Dendritic cell treated with granulocyte-macrophage colony-stimulating factor and Interleukin-4, amounts not matched to agents 40 ng/mL and 50 ng/mL, for 4 days (primary cell): Measurements from ENCODE around the gene PYGM.

Experiments
- H3K27ac Mint-ChIP-seq: one replicate; pipeline ENCODE4 v1.8.0; 2022; ENCODE audit warnings: mild to moderate bottlenecking, mixed read lengths
- H3K27me3 Mint-ChIP-seq: one replicate; pipeline ENCODE4 v1.8.0; 2022; ENCODE audit warnings: mild to moderate bottlenecking, mixed read lengths
- H3K36me3 Mint-ChIP-seq: one replicate; pipeline ENCODE4 v1.8.0; 2022; ENCODE audit warnings: low read depth, mixed read lengths
- H3K4me1 Mint-ChIP-seq: one replicate; pipeline ENCODE4 v1.8.0; 2022; ENCODE audit warnings: low read depth, mixed read lengths
- H3K4me3 Mint-ChIP-seq: one replicate; pipeline ENCODE4 v1.8.0; 2022; ENCODE audit warnings: mild to moderate bottlenecking, moderate library complexity, mixed read lengths
- H3K9me3 Mint-ChIP-seq: one replicate; pipeline ENCODE4 v1.8.0; 2022; ENCODE audit warnings: mixed read lengths
- intact Hi-C: fragments of 100-400 bp; cut with micrococcal nuclease; formaldehyde crosslinking; loops from one replicate; pipeline ENCODE4 v1.15.0; 2022

PYGM gene

DNA sequence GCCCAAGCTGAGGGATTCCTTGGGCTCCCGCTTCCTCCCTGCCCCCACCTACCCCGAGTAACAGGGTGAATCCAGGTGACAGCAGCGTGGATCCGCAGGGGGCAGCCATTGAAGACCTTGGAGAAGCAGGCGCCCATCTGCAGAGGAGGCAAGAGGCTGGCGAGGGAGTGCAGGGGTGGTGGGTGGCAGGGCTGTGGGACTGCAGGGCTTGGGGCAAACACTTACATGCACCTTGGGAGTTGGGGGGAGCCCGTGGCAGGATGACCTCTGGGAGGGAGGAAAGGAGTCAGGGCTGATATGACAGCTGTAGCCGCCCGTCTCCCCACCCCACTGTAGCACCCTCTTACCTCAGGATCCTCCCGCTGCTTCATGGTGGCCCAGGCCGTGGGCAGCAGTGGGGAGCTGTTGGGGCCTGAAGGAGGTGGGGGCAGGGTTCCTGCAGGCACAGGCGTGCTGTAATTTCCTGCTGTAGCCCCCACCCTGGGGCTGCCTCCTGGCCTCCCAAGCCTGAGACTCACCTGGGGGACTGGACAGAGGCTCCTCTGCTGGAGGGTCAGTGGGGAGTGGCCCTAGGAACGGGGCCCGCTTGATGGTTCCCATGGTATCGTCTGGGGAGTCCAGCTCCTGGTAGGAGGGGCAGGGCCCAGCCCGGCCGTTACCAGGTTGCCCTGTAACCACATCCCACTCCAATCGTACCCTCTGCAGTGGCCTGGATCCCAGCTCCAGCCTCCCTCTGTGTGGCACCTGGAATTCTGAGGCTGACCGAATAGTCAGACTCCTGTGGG lies 37.2 kb upstream of the PYGM start:
- Mint-ChIP-seq H3K4me1 (peaks cover 27% of the 10 kb centered on the region), H3K4me3 (no peak overlapping the region), H3K27ac (no peak overlapping the region), H3K27me3 (no peaks in the 10 kb centered on the region), H3K9me3 (no peaks in the 10 kb centered on the region), H3K36me3 (peaks cover 50% of the 10 kb centered on the region)
- intact Hi-C loops = no loop called here

DNA sequence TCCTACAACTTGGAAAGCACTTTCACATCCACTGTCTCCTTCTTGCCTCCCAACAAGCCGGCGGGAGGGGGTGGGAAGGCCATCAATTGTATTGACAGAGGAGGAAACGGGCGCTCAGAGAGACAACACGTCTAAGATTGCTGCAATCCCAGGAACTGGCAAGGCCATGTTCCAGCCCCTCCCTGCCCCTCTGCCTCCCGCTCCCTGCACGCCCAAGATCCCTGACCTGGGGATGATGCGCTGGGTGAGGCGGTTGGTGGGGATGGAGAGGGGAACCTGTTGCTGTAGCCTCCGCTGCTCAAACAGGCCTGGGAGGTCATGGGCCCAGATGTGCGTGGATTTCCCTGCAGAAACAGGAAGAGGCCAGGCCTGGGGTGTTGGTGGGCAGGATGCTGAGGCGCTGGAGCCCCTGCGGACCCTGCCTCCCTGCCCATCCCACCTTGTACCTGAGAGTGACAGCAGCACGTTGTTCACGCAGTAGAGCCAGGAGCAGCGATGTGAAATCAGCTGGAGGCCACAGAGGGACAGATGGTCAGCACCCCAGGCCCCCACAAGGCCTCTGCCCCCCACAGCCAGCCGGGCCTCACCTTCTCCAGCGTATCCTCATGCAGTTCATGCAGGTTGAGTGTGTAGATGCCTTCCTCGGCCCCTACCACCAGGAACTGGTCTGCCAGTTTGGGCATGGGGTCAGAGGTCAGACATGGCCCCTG lies 36.4 kb upstream of the PYGM start:
- Mint-ChIP-seq H3K9me3 (no peaks in the 10 kb centered on the region), H3K27ac (no peak overlapping the region), H3K4me1 (peaks cover 20% of the 10 kb centered on the region), H3K36me3 (peaks cover 57% of the 10 kb centered on the region), H3K27me3 (no peaks in the 10 kb centered on the region), H3K4me3 (no peak overlapping the region)
- intact Hi-C loops = no loop called here

DNA sequence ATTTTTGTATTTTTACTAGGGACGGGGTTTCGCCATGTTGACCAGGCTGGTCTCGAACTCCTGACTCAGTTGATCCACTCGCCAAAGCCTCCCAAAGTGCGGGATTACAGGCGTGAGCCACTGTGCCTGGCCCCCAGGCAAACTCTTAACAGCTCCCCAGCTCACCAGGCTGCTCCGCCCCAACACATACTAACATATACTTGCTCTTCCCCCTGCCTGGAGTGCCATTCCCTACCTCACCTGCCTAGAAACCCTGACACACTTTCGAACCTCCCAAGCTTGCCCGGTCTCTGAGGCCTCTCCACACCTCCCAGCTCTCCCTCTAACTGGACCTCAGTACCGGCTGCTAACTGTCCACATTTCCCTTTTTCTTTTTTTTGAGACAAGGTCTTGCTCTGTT lies 34.8 kb upstream of the PYGM start:
- H3K4me1 Mint-ChIP-seq = peaks cover 16% of the 10 kb centered on the region
- H3K27ac Mint-ChIP-seq = no peak overlapping the region

DNA sequence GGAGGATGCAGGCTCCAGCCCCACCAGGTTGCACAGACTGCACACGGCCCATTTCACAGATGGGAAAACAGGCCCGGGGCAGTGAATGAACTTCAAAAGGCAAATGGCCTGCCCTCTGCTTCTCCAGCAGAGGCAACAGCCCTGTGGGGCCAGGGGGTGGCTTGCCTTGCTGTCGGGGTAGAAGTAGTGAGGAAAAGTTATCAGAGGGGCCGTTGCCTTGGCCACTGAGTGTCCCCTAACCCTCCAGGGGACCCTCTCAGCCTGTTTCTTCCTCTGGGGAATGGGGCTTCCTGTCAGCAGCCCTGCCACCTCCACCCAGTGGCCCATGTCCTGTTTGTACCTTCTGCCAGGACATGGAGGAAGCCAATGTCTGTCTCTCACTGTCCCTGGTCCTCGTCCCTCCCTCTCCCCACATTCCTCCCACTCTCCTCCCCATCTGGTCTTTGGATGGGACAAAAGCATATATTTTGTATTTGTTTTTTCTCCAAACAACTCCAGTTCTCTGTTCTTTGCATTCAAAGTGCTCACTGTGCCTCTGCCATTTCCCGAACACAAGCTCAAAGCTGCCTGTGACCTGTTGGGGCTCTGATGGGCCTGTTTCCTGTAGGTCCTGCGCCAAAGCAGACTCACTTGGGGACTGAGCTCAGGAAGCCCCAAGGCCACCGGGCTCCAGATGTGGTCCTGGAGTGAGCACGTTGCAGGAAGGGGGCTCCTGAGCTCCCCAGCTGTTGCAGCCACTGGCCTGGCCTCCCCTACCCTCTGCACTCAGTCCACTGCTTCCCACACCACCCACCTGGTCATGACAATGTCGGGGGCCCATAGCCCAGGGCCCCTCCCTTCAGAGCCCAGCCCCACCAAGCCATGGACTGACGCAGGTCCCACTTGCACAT lies 33.7 kb upstream of the PYGM start:
- H3K27ac Mint-ChIP-seq = no peak overlapping the region
- H3K9me3 Mint-ChIP-seq = no peaks in the 10 kb centered on the region
- peaks cover 10% of the 10 kb centered on the region for H3K4me1 Mint-ChIP-seq
- no peak overlapping the region for H3K4me3 Mint-ChIP-seq
- H3K36me3 Mint-ChIP-seq = peaks cover 62% of the 10 kb centered on the region
- no peaks in the 10 kb centered on the region for H3K27me3 Mint-ChIP-seq
- intact Hi-C loops = no loop called here

More for the DNA sequence above, 34.8 kb upstream of the PYGM start:
- intact Hi-C loops = no loop called here
- H3K27me3 Mint-ChIP-seq = no peaks in the 10 kb centered on the region
- H3K9me3 Mint-ChIP-seq = no peaks in the 10 kb centered on the region
- H3K36me3 Mint-ChIP-seq = peaks cover 62% of the 10 kb centered on the region
- no peak overlapping the region for H3K4me3 Mint-ChIP-seq

DNA sequence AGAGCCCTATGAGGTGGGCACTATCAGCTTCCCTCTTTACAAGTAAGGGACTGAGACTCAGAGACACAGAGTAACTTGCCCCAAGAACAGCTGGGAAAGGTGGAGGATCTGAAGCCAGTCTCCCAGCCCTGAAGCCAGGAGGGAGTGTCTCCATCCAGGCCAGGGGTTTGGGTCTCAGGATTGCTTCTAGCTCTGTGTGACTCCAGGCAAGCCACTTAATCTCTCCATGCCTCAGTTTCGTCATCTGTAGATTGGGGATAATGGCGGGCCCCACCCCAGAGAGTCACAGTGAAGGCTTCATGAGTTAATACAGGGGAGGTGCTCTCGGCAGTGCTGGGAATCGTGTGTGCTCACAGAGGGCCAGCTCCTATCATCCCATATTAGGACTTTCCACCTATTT lies 32.7 kb upstream of the PYGM start:
- no peaks in the 10 kb centered on the region for H3K27me3 Mint-ChIP-seq
- peaks cover 63% of the 10 kb centered on the region for H3K36me3 Mint-ChIP-seq
- no peak overlapping the region for H3K27ac Mint-ChIP-seq
- H3K9me3 Mint-ChIP-seq = no peaks in the 10 kb centered on the region
- peaks cover 10% of the 10 kb centered on the region for H3K4me1 Mint-ChIP-seq
- intact Hi-C loops = no loop called here
- H3K4me3 Mint-ChIP-seq = no peak overlapping the region

DNA sequence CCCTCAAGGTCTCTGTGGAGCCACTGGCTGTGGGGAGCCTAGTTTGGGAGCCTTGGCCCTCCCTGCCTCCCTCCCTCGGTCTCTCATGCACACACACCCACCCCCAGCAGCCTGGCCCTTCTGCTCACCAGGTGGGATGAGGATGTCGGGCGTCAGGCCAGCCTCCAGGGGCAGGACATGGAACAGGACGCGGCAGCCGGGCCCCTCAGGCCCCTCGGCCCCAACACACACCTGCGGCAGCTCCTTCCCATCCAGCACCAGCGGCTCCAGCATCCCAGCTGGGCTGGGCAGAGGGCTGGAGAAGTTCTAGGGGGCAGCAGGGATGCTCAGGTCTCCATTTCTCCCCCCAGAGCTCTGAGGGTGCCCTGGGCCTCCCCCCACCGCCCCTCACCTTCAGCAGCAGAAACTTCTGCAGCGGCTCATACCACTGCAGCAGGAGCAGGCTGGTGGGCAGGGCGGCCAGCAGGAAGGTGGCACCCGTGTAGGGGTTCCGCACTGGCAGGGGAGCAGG lies 32.1 kb upstream of the PYGM start:
- Mint-ChIP-seq H3K36me3 (peaks cover 57% of the 10 kb centered on the region), H3K27me3 (no peaks in the 10 kb centered on the region), H3K4me3 (no peak overlapping the region), H3K4me1 (peaks cover 10% of the 10 kb centered on the region), H3K27ac (no peak overlapping the region), H3K9me3 (no peaks in the 10 kb centered on the region)
- intact Hi-C loops = no loop called here

DNA sequence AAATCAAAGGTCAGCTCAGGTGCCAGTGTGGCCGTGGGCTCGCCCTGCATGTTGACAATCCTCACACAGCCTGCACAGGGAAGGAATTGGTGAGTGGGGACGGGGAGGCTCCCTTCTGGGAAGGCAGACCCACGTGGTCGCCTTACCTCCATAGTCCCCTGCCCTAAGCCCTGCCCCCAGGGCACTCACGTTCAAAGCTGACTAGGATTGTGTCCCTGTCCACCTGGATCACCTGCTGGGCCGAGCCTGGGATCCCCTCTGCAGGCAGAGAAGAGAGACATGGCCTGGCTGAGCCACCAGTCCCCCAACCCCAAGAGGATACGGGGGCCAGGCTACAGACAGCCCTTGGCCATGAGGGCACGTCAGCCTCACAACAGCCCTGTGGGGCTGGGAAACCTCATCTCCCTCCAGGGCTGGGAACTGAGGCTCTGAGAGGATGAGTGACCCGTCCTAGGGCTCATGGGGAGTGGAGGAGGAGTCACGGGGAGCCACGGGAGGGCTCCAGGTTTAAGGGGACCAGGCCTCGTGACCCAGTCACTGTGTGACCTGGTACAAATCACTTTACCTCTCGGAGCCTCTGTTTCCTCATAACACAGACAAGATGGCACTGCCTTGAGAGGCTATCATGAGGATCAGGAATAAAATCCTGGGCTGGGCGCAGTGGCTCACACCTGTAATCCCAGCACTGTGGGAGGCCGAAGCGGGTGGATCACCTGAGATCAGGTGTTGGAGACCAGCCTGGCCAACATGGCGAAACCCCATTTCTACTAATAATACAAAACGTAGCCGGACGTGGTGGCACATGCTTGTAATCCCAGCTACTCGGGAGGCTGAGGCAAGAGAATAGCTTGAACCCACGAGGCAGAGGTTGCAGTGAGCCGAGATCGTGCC lies 30.7 kb upstream of the PYGM start:
- Mint-ChIP-seq H3K36me3 (peaks cover 44% of the 10 kb centered on the region), H3K27ac (no peak overlapping the region)

DNA sequence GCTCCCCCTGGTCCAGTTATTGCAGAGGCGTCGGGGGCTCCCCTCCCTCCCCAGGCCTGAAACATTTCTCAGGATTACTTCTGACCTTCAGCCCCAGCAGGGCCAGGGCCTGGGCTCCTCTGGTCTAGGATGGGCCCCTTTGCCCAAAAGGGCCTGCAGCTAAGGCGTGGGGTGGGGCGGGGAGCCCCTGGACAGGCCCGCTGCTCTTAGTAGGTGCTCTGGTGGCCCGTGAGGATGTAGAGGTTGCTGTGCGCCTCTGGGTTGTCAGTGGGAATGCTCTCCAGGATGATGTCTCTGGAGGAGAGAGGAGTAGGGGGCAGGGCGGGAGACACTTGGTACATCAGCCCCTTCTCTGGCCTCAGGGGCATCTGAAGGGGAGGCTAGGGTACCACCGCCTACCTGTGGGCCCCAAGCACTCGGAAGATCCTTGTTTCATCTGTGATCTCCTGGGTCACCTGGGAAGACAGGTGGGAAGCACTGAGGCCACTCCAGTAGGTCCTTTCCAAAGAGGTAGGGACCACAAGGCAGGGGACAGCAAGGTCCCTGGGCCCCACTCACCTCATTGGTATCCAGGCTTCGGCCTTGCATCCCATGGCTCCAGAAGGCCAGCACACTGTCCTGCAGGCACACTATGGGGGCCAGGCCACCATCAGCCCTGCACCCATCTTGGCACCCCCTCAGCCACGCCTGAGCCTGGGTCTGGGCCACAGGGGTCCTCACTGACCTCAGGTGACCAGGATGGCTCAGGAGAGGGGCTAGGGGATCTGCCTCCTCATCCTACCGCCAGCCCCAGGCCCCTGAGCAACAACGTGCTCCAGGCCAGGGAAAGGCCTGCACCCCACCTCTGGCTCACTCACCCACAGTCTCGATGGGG lies 29.8 kb upstream of the PYGM start:
- Mint-ChIP-seq H3K27ac (no peak overlapping the region), H3K9me3 (no peaks in the 10 kb centered on the region), H3K36me3 (peaks cover 38% of the 10 kb centered on the region), H3K27me3 (no peaks in the 10 kb centered on the region), H3K4me3 (no peak overlapping the region), H3K4me1 (no peaks in the 10 kb centered on the region)
- intact Hi-C loops = no loop called here

More for the DNA sequence above, 30.7 kb upstream of the PYGM start:
- no peak overlapping the region for H3K4me3 Mint-ChIP-seq
- no peaks in the 10 kb centered on the region for H3K4me1 Mint-ChIP-seq
- intact Hi-C loops = no loop called here
- H3K9me3 Mint-ChIP-seq = no peaks in the 10 kb centered on the region
- H3K27me3 Mint-ChIP-seq = no peaks in the 10 kb centered on the region

DNA sequence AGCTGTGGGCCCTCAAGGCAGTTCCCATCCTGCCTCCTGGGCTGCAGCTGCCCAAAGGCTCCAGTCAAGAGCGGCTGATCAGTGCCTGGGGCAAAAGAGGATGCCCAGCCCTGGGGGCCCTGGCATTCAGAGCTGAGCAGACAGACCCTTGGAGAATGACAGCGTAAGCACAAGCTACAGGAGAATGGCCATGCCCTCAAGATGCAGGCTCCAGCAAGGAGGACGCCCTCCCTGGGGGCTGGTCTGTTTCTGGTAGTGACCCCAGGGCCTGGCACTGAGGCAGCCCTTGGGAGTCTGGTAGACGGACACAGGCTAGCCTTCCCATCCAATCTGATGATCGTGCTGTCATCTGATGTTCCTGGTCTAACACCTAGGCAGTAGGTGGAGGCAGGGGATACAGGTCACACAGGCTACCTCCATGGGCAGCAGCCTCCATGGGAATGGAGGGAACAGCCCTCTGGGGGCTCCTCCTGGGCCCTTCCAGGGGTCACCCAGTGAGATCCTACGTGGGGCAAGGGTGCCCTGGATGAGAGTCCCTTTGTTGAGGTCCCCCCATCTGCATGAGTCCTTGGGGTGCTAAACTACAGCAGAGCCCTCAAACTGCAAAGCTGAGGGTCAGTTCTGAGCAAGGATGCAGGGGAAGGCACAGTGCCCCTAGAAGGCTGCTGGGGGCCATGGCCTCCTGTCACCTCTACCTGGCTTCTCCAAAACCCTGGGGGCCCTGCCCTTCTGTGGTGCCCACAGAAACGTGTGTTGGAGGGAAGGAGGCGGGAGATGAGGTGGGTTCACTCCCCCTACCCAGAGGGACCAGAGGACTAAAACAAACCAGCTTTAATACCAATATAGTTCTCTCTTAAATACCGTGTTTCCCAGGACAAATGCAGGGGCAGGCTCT lies 28.8 kb upstream of the PYGM start:
- Mint-ChIP-seq H3K36me3 (peaks cover 36% of the 10 kb centered on the region), H3K27ac (no peak overlapping the region), H3K9me3 (no peaks in the 10 kb centered on the region), H3K4me3 (no peak overlapping the region), H3K27me3 (no peaks in the 10 kb centered on the region), H3K4me1 (no peaks in the 10 kb centered on the region)
- intact Hi-C loops = no loop called here

DNA sequence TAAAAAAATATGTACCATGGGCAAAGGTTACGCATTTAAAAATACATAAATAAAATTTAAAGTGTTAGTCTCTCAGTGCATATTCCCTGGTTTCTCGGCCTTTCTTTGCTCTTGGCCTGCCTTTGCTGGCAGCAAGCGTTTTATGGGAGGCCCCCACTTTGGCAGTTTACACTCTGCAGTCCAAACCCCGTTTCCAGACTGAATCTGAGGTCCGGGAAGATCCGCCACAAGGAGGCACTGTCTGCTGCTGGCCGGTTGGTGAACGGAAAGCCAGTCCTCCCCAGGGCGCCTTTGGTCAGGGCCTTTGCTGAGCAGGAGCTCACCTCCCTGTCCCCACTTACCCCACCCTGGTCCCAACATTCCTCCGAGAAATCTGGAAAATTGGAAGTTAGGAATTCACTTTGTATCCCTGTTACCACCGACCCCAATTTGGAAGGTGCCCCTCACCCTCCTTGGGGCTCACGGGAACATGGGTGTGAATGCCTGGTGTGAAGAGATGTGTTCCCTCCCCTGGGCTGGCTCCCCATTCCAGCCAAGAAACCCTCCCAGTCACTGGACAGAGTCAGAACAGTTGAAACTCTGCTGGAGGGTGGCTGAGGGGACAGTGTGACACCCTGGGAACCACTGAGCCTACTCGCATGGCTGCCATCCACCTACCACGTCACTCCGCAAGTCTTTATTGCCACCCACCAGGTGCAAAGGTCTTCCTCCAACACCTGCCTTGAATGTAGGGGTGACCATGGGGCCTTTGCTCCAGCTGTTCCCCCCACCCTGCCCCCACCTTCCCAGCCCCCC lies 27.9 kb upstream of the PYGM start:
- Mint-ChIP-seq H3K27me3 (no peaks in the 10 kb centered on the region), H3K27ac (no peak overlapping the region), H3K9me3 (no peaks in the 10 kb centered on the region), H3K4me1 (no peaks in the 10 kb centered on the region), H3K36me3 (peaks cover 36% of the 10 kb centered on the region), H3K4me3 (no peak overlapping the region)
- intact Hi-C loops = no loop called here

DNA sequence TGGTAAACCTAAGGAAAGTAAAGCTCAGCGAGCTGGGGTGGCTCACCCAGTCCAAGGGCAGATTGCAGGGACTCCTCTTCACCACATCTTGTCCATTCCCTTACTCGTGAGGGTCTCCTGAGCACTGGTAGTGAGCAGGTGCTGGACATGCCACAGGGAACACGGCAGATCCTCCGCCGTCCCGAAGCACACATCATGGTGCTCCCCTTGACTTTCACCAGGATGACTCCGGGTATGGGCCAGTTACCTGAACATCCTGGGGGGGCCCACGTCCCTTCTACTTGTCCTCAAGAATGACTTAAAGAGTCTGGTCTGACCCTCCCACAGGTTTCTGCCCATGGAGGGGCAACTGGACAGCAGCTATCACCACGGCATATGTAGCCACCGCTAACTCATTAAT lies 26.5 kb upstream of the PYGM start:
- Mint-ChIP-seq H3K27me3 (no peaks in the 10 kb centered on the region), H3K36me3 (peaks cover 30% of the 10 kb centered on the region), H3K4me3 (no peak overlapping the region), H3K27ac (no peak overlapping the region), H3K9me3 (no peaks in the 10 kb centered on the region), H3K4me1 (no peaks in the 10 kb centered on the region)
- intact Hi-C loops = no loop called here
